NCI-H2107 treated with DMSO at 0.1 percent for 48 hours (cell line): ENCODE results near the gene SEC61B.
"Not testable (repeated sequence)": the region's sequence is repeated elsewhere in the genome, so short reads cannot be mapped to it uniquely, and the experiment has no call there.

Experiments
- DNase-seq: peaks from one replicate; lab custom pipeline; 2025; ENCODE audit not compliant: unreplicated experiment; lab: John Stamatoyannopoulos, UW

Gene SEC61B

GRCh38 chr9:99190597-99191283, 31.3 kb upstream of the SEC61B start:
- no peak for DNase-seq

DNA sequence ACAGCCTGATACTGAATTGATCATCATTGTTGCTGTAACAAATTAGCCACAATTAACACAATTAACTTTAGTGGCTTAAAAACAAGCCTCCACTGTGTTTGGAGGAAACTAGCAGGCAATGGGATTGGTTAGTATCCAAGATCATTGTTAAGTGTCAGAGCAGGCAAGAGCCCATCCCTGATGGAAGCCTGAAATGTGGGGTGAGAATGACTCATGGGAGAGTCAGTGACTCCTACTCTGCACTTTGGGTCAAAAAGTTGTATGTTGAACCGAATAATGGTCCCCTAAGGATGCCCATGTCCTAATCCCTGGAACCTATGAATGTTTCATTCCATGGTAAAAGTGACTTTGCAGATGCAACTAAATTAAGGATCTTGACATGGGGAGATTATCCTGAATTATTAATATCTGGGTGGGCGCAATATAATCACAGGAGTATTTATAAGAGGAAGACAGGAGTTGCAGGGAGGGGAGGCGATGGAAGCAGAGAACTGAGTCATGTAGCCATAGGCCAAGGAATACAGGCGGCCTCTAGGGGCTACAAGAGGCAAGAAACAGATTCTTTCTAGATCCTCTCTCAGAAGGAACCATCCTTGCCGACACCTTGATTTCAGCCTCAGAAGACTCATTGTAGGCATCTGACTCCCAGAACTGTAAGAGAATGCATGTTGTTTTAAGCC, 29.2 kb upstream of the SEC61B start:
- no peak for DNase-seq

- no peak for DNase-seq
These were observed 28.6 kb upstream of the SEC61B start for GRCh38 chr9:99193466-99193821.

DNA sequence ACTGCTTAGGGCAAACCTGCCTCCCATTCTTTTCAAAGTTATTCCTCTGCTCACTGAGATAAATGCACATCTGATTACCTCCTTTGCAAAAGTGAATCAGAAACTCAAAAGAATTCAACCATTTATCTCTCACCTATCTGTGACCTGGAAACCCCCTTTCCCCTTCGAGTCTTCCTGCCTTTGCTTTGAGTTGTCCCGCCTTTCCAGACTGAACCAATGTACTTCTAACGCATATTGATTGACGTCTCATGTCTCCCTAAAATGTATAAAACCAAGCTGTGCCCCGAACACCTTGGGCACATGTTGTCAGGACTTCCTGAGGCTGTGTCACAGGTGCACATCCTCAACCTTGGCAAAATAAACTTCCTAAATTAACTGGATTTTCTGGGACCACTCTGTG, 25.6 kb upstream of the SEC61B start:
- not testable (repeated sequence) for DNase-seq

- DNase-seq, result peak; percentile 4
These were observed 24.9 kb upstream of the SEC61B start for GRCh38 chr9:99197124-99197630.

DNA sequence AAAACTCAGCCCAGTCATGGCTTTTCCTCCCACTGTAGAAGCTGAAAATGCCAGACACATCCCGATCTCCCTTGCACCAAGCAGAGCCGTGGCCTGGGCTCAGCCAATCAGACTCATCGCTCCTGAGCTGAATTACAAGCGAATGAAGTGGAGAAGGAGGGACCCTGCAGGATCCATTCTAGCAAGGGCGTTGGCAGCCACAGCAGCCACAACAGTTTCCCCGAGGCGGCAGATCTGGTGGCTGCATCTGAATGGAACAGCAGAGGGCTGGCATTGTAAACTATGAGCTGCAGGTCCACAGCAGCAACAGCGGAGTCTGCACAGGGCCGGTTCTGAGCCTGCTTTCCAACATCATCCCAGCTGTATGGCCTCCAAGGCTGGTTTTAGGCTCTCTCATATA, 24.1 kb upstream of the SEC61B start:
- peak; percentile 50 for DNase-seq

DNA sequence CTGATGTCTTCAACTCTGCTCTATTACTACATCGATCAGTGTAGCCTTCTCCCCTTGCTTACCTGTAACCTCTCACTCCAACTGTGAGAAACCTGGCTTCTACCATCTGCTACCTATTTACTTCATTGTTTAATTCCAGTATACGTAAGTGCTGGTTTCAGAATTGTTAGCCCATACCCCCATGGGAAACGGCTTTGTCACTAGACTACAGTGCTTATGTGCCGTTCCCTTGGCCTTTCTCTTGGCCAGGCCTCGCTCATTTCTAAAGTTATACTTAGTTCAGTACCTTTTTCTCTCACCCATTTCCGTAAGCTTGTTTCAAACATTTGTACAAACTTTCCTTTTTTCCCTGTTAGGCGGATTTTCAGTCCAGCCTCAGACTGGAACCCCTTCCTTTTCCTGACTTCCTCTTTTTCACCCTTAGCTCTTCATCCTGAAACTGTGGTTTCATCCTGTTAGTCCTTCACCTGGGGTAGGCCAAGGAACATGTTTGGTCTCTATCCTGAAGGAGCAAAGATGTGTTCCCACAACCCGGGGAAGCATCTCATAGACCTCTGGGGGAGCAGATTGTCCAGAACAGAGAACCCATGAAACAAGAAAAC, 22.0 kb upstream of the SEC61B start:
- DNase-seq, result peak; percentile 89

DNA sequence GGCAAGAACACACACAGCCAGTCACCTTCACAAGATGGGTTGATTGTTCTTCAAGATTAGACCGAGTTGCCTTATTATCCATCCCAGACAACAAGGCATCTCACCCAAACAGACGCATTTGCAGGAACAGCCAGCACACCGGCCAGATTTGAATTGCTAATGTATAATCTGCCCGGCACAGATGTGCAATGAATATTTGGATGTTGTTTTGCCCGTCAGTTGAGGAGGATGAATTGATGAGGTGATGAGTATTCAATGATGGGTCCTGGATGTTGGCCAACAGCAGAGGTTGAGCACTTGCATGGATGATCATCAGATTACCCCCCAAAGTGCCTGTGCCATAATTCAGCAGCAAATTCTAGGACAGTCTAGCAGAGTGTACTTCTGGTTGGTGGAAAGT, 20.5 kb upstream of the SEC61B start:
- DNase-seq, result no peak

- DNase-seq, result no peak
These were observed 11.5 kb upstream of the SEC61B start for GRCh38 chr9:99210572-99210971.

GRCh38 chr9:99211746-99212145, 10.3 kb upstream of the SEC61B start:
- DNase-seq, result no peak

- no peak for DNase-seq
These were observed 8.9 kb upstream of the SEC61B start for GRCh38 chr9:99213197-99213596.

DNA sequence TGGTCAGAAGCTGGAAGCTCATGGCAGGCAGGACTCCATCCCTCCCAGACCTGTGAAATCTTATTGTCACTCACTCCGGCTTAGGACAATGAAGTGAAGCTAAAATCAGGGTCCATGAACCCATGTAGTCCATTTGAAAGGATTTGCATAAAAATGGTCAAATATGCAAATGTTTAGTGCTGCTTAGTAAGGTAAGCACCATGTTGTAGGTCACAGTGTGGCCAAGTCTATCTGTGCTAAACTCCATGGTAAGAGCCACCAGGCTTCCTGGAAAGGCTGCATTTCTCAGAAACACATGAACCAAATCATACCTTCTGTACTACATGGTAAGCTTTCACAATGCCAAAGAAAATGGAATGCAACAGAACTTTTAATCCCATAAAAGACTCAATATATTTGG, 6.0 kb upstream of the SEC61B start:
- DNase-seq, result no peak

DNA sequence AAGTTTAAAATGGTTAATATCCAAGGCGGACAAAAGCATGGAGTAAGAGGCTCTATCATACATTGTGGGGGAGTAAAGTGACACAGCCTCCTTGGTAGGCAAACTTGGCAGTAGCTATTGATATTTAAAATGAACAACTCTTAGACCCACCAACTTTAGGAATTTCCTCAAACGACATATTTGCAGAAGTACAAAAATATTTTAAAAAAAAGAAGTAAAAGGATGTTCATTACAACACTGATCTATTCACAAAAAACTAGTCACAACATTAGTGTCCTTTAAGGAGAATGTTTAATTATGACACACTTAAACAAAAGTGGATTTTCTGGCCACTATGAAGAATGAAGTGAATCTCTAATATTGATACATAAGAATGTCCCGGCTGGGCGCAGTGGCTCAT, 2.1 kb upstream of the SEC61B start:
- DNase-seq, result no peak

DNA sequence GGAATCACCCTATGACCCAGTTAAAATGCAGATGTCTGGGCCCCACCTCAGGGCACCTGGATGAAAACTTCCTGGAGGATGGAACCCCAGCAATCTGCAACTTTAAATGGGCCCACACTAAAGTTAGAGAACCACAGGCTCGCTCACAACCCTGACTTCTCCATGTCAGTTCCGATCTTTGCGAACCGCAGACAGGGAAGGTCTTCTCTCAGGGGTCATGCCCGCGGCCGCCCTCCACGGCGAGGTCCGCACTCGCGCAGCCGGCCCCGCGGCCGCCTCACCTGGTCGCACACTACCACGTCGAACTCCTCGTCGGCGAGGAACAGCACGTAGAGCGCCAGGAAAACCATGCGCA, 839 bp upstream of the SEC61B start:
- DNase-seq, result no peak

DNA sequence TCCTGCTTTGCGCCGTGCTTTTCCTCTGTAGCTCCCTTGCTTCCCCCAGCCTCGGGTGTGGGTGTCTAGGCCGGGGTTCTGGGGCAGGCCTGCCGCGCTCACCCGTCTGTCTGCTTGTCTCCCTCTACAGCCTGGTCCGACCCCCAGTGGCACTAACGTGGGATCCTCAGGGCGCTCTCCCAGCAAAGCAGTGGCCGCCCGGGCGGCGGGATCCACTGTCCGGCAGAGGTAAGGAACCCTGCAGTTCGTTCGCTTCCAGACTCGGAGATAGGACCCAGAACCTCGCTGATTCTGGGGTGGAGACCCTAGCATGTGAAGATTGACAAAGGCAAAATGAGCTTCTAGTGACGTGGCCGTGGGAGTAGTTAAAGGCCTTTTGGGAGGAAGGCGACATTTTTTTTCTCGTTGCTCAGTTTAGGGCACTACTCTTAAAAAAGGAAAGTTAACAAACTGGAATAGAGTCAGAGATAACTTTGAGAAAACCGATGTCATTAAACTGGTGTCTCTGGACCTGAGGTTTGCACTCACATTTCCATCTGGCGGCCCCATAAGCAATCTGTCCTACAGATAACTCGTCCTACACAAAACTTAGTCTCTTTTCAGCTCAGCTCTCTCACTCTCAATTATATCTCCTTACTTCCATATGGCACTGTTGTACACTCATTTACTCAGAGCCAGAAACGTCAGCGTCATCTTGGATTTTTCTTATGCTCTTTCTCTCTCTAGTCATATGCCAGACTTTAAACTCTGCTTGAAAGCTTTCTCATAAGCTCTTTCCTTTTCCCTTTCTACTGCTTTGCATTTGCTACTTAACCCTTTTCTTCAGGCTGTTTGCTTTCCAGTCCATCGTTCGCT, 561 bp downstream of the SEC61B start:
- DNase-seq, result no peak

GRCh38 chr9:99224445-99224844, 2.4 kb downstream of the SEC61B start:
- no peak for DNase-seq

- DNase-seq, result no peak
These were observed 4.0 kb downstream of the SEC61B start for GRCh38 chr9:99226054-99226453.

- no peak for DNase-seq
These were observed 8.1 kb downstream of the SEC61B start for GRCh38 chr9:99230206-99230605.

GRCh38 chr9:99231711-99232110, 9.6 kb downstream of the SEC61B start:
- no peak for DNase-seq

DNA sequence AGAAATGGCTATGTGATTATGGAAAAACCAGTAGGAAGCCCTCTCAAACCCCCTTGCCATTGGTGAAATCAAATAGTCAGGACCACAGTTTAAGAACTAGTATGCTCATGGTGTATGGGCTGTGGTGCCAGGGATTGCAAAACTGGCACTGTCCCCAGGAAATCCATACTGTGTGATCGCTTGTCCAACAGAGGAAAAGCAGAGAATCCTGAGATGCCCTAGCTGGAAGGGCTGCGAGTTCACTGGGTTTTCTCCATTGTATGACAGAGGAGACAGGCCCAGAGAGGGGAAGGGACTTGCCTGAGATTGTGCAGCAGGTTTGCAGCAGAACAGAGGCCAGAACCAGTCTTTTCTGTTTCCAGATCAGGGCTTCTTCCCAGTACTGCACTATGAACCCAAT, 12.5 kb downstream of the SEC61B start:
- DNase-seq, result no peak

DNA sequence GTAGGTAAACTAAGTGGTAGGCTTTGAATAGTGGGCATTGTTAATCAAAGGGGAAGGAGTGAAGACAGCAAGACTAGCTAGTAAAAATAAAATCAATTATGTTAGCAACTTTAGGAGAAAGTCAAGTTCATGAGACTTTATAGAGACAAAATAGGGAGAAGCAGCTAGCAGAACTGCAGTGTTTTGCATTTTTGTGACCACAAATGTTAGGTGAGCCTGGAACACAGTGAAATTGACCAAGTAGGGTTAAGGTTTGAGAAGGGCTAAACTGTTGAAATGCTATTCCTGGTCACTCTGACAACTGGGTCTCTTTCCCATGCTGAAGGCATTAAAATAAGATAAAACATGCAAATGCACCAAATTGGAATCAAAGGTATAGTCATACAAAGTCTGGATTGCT, 13.0 kb downstream of the SEC61B start:
- DNase-seq, result no peak
